Bronchial epithelial cell (primary cell): Measurements from ENCODE around the gene UGT1A5. TPM values are rescaled to one million over a fixed set of nuclear protein-coding genes. Genes with fewer than 3 reads are reported as not detected.
A peak's percentile ranks its signal among the peaks of the same experiment; 100 is the strongest.

ENCODE experiments used
- DNase-seq: peaks from one replicate; pipeline ENCODE4 v3.0.0-alpha.2; 2010; ENCODE audit warnings: low read depth
- FAIRE-seq: peaks from 2 replicates; lab custom pipeline; 2011; peaks lifted over from hg19 to GRCh38; lab: Jason Lieb, UNC
- H3K27me3 ChIP-seq: 2 replicates; pipeline ENCODE4 v1.5.1; 2011; ENCODE audit warnings: low read length; ENCODE audit not compliant: control insufficient read depth, insufficient read depth
- H3K36me3 ChIP-seq: 2 replicates; pipeline ENCODE4 v1.5.1; 2011; ENCODE audit warnings: low read length; ENCODE audit not compliant: control insufficient read depth, insufficient read depth
- H3K4me3 ChIP-seq: 2 replicates; pipeline ENCODE4 v1.5.1; 2011; ENCODE audit warnings: mild to moderate bottlenecking, low read depth, low read length, control low read depth
- total RNA-seq: library from RNA; depleted of rRNA; stranded (reverse); fragments of >200 nt; gene quantifications from 2 replicates; pipeline ENCODE4 v1.2.1, GENCODE V29; 2014
- TF ChIP-seq, protein P1 (sequence below): IDR thresholded peaks from 2 replicates; pipeline ENCODE4 v1.5.1; 2011; ENCODE audit warnings: mild to moderate bottlenecking, moderate library complexity, low read length, control low read depth, inconsistent platforms; ENCODE audit not compliant: insufficient read depth, severe bottlenecking

Gene UGT1A5
- total RNA-seq, 1 donor from 2014 or later = 0.26 TPM

- no peak overlapping the region for H3K4me3 ChIP-seq
Measured at GRCh38 chr2:233772583-233772982, 59.9 kb downstream of the UGT1A5 start.

GRCh38 chr2:233773854-233774253, 61.1 kb downstream of the UGT1A5 start:
- TF ChIP-seq, protein P1, sequence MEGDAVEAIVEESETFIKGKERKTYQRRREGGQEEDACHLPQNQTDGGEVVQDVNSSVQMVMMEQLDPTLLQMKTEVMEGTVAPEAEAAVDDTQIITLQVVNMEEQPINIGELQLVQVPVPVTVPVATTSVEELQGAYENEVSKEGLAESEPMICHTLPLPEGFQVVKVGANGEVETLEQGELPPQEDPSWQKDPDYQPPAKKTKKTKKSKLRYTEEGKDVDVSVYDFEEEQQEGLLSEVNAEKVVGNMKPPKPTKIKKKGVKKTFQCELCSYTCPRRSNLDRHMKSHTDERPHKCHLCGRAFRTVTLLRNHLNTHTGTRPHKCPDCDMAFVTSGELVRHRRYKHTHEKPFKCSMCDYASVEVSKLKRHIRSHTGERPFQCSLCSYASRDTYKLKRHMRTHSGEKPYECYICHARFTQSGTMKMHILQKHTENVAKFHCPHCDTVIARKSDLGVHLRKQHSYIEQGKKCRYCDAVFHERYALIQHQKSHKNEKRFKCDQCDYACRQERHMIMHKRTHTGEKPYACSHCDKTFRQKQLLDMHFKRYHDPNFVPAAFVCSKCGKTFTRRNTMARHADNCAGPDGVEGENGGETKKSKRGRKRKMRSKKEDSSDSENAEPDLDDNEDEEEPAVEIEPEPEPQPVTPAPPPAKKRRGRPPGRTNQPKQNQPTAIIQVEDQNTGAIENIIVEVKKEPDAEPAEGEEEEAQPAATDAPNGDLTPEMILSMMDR = no peak
- FAIRE-seq (peak; percentile 18), DNase-seq (no peak)
- Histone ChIP-seq H3K27me3 (no peaks in the 10 kb centered on the region), H3K36me3 (peaks cover 3% of the 10 kb centered on the region), H3K4me3 (no peak overlapping the region)

More at GRCh38 chr2:233772583-233772982, 59.9 kb downstream of the UGT1A5 start:
- FAIRE-seq = no peak
- TF ChIP-seq, protein P1 = no peak
- no peak for DNase-seq
- Histone ChIP-seq H3K27me3 (no peaks in the 10 kb centered on the region), H3K36me3 (peaks cover 3% of the 10 kb centered on the region)

- H3K27me3 ChIP-seq = no peaks in the 10 kb centered on the region
- DNase-seq (no peak), FAIRE-seq (no peak)
- peaks cover 1% of the 10 kb centered on the region for H3K36me3 ChIP-seq
- TF ChIP-seq, protein P1 = no peak
- H3K4me3 ChIP-seq = no peak overlapping the region
Measured at GRCh38 chr2:233775414-233775813, 62.7 kb downstream of the UGT1A5 start.

DNA sequence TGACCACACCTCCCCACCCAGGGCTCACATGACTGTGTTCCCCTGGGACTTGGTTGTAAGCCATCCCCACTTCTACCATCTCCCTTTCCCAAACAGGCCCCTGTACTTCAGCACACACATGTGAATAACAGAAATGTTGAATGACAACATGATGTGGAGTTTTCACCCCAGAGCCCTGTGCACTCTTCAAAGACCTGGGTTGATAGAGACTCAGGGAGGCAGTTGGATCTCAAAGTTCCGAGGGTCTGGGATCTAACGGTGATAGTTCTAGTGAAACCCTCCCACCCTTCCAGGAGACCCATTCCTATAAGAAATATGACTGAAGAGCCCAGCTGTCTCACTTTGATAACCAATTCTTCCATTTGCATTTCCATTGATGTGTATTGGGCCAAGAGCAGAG, 65.3 kb downstream of the UGT1A5 start, which contains the start of gene MROH2A:
Gene MROH2A, plus strand, starts transcription at position 301 of the 400 bp plus-strand sequence. CDS start 1,029 bp downstream, outside the sequence.
- no peaks in the 10 kb centered on the region for H3K36me3 ChIP-seq
- TF ChIP-seq, protein P1 = no peak
- no peaks in the 10 kb centered on the region for H3K27me3 ChIP-seq
- FAIRE-seq (no peak), DNase-seq (no peak)
- H3K4me3 ChIP-seq = no peak within 1 kb of the TSS

DNA sequence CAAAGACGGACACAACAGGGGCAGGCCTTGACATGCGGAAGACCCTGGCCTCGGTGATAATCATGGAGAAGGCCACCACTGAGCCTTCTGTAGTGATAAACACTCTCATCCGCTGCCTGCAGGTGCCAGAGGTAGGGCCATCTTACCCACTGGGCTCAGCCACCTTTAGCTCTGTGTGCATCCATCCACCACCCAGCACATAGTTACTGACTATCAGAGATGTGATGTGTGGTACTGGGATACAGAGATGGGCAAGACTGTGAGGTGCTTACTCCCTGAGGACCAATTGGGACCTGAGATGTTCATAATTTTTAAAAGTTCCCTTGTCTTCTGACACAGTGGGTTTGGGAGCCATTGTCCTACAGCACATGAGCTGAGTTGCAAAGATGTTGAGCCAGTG, 67.0 kb downstream of the UGT1A5 start:
- peak; percentile 18 for FAIRE-seq
- TF ChIP-seq, protein P1 = no peak

GRCh38 chr2:233780771-233781170, 68.1 kb downstream of the UGT1A5 start:
- no peak for FAIRE-seq
- no peak overlapping the region for H3K4me3 ChIP-seq

More for the DNA sequence above, 67.0 kb downstream of the UGT1A5 start:
- H3K36me3 ChIP-seq = no peaks in the 10 kb centered on the region
- H3K27me3 ChIP-seq = no peaks in the 10 kb centered on the region
- no peak overlapping the region for H3K4me3 ChIP-seq
- no peak for DNase-seq

More at GRCh38 chr2:233780771-233781170, 68.1 kb downstream of the UGT1A5 start:
- no peaks in the 10 kb centered on the region for H3K36me3 ChIP-seq
- no peak for DNase-seq
- TF ChIP-seq, protein P1 = no peak
- no peaks in the 10 kb centered on the region for H3K27me3 ChIP-seq
